GM12878 (cell line): Measurements from ENCODE around the gene FN3K. TPM values are rescaled to one million over a fixed set of nuclear protein-coding genes. Genes with fewer than 3 reads are reported as not detected.

Experiments used
- ATAC-seq: fragments of 200-7000 bp; cut with Tn5 transposase; 3 replicates; pipeline ENCODE4 v1.9.1; 2020; ENCODE audit warnings: mild to moderate bottlenecking, moderate library complexity
- BruUV-seq: library from RNA; stranded (reverse); fragments of 400-500 nt; replicated peaks from 2 replicates; lab custom pipeline; 2021; lab: Mats Ljungman, UMichigan
- CTCF ChIA-PET: fragments of 300-600 bp; sonication (Branson Sonifier 250); formaldehyde crosslinking; extraction: SDS; loops from one replicate; lab custom pipeline; 2021; ENCODE audit warnings: inconsistent platforms; lab: Yijun Ruan, JAX
- POLR2A ChIA-PET: fragments of 350-600 bp; formaldehyde crosslinking; extraction: SDS; loops from one replicate; lab custom pipeline; 2021; ENCODE audit warnings: inconsistent platforms; lab: Charles Lee
- RAD21 ChIA-PET: fragments of 300-600 bp; sonication (Branson Sonifier 250); formaldehyde crosslinking; loops from one replicate; lab custom pipeline; 2023; ENCODE audit warnings: antibody characterized with exemption; ENCODE audit not compliant: unreplicated experiment; lab: Charles Lee
- SMC1A ChIA-PET: fragments of 300-600 bp; sonication (Branson Sonifier 250); formaldehyde crosslinking; loops from one replicate; lab custom pipeline; 2023; ENCODE audit not compliant: unreplicated experiment, uncharacterized antibody; lab: Charles Lee
- DNase-seq: peaks from one replicate; pipeline ENCODE4 v3.0.0-alpha.2; 2011; ENCODE audit warnings: low read depth, low spot score
- FAIRE-seq: peaks from 3 replicates; lab custom pipeline; 2011; peaks lifted over from hg19 to GRCh38; lab: Jason Lieb, UNC
- H2AFZ ChIP-seq: 2 replicates; pipeline ENCODE4 v1.6.0; 2011; ENCODE audit warnings: low read depth, low read length, control low read depth; ENCODE audit not compliant: control insufficient read depth
- H3K27ac ChIP-seq: 2 replicates; pipeline ENCODE4 v1.5.1; 2011; ENCODE audit warnings: control low read depth; ENCODE audit not compliant: control insufficient read depth, insufficient read depth
- H3K27me3 ChIP-seq, 2 experiments: replicated peaks in 1 of 2; 2 replicates each; pipeline versions ENCODE4 v1.6.0 to v1.6.1; 2011; ENCODE audit warnings: low read length in 1 of 2; ENCODE audit not compliant: control insufficient read depth in 2 of 2, insufficient read depth in 2 of 2
- H3K36me3 ChIP-seq, 2 experiments: 2 replicates each; pipeline ENCODE4 v1.5.1; 2011; ENCODE audit warnings: low read length in 1 of 2; ENCODE audit not compliant: control insufficient read depth in 2 of 2, insufficient read depth in 2 of 2
- H3K4me1 ChIP-seq: 2 replicates; pipeline ENCODE4 v1.6.1; 2011; ENCODE audit warnings: mild to moderate bottlenecking, low read length, moderate library complexity, mixed read lengths; ENCODE audit not compliant: control insufficient read depth, insufficient read depth
- H3K4me2 ChIP-seq: 2 replicates; pipeline ENCODE4 v1.6.0; 2011; ENCODE audit warnings: control low read depth; ENCODE audit not compliant: control insufficient read depth, insufficient read depth
- H3K4me3 ChIP-seq: fragments of 200-600 bp; sonication (generic); 2 replicates; pipeline ENCODE4 v1.5.1; 2016
- H3K79me2 ChIP-seq: 2 replicates; pipeline ENCODE4 v1.6.0; 2011; ENCODE audit warnings: low read length; ENCODE audit not compliant: control insufficient read depth, insufficient read depth
- H3K9ac ChIP-seq: 2 replicates; pipeline ENCODE4 v1.8.0; 2011; ENCODE audit warnings: low read length, control low read depth, mixed read lengths; ENCODE audit not compliant: control insufficient read depth, insufficient read depth
- H3K9me3 ChIP-seq: replicated peaks from 3 replicates; pipeline ENCODE4 v1.5.1; 2011; ENCODE audit warnings: mild to moderate bottlenecking, low read length; ENCODE audit not compliant: control insufficient read depth, insufficient read depth
- H4K20me1 ChIP-seq: 2 replicates; pipeline ENCODE4 v1.6.0; 2011; ENCODE audit not compliant: control insufficient read depth, insufficient read depth
- CHD2 ChIP-seq: IDR thresholded peaks from 2 replicates; pipeline ENCODE4 v1.6.1; 2011; ENCODE audit warnings: low read depth, low read length, improper control_type of control experiment, borderline replicate concordance
- MLLT1 ChIP-seq: fragments of 450-650 bp; IDR thresholded peaks from 2 replicates; pipeline ENCODE4 v1.6.1; 2016; ENCODE audit warnings: mild to moderate bottlenecking
- NR2C1 ChIP-seq: fragments of 450-650 bp; IDR thresholded peaks from 2 replicates; pipeline ENCODE4 v1.6.1; 2017; ENCODE audit warnings: antibody characterized with exemption, mild to moderate bottlenecking, moderate library complexity
- PRDM15 ChIP-seq: fragments of 450-650 bp; formaldehyde crosslinking; IDR thresholded peaks from 2 replicates; pipeline ENCODE4 v1.4.0; 2020; ENCODE audit warnings: mild to moderate bottlenecking, moderate library complexity
- RAD51 ChIP-seq: fragments of 450-650 bp; IDR thresholded peaks from 2 replicates; pipeline ENCODE4 v1.6.1; 2016; ENCODE audit warnings: moderate library complexity, mild to moderate bottlenecking, inconsistent platforms
- ZNF217 ChIP-seq: fragments of 450-650 bp; IDR thresholded peaks from 2 replicates; pipeline ENCODE4 v1.6.1; 2017; ENCODE audit warnings: antibody characterized with exemption, mild to moderate bottlenecking
- ZZZ3 ChIP-seq: IDR thresholded peaks from 2 replicates; pipeline ENCODE4 v1.6.1; 2011; ENCODE audit warnings: low read depth; ENCODE audit not compliant: control insufficient read depth, insufficient read length
- WGBS: methylation state at CpG from one replicate; pipeline ENCODE4 v1.1.6; 2016; ENCODE audit warnings: low lambda C conversion rate; ENCODE audit not compliant: insufficient replicate concordance, insufficient coverage; ENCODE audit errors: missing lambda C conversion rate; 5-methylcytosine and 5-hydroxymethylcytosine counted together
- in situ Hi-C: fragments of 300-500 bp; cut with MboI; formaldehyde crosslinking; loops from 9 replicates; pipeline ENCODE4 v1.14.3; 2018; ENCODE audit warnings: mixed read lengths
- intact Hi-C: fragments of 100-400 bp; cut with micrococcal nuclease; formaldehyde crosslinking; loops from one replicate; pipeline ENCODE4 v1.14.2; 2022; ENCODE audit not compliant: unreplicated experiment
- polyA plus RNA-seq, 11 experiments: library from polyadenylated mRNA; depleted of rRNA in 4 of 11; unstranded in 6 of 11; stranded (reverse) in 5 of 11; fragments of >200 nt; fragmentation: Nextera tagmentation in 4 of 11; fragmentation: Illumina TruSeq in 1 of 11; extraction: Ambion mirVana in 4 of 11; extraction: Trizol in 1 of 11; gene quantifications; 1 replicate in 1 of 11; 2 replicates in 10 of 11; pipeline versions ENCODE4 v1.2.1 to v1.2.3, GENCODE V29; 2011 to 2016; ENCODE audit warnings: inconsistent platforms in 2 of 11, missing spikeins in 2 of 11, low read depth in 1 of 11
- total RNA-seq, 4 experiments: library from RNA; depleted of rRNA in 3 of 4; stranded (reverse); fragments of >200 nt in 3 of 4; fragmentation: Illumina TruSeq in 1 of 4; extraction: Trizol in 1 of 4; gene quantifications; 2 replicates each; pipeline versions ENCODE4 v1.2.1 to v1.2.3, GENCODE V29; 2013 to 2021

Gene FN3K
- total and polyA plus RNA-seq, 10 of the 15 experiments (the other 5 are each of a cell fraction or from before 2014, with no cell fraction given) = 0.08 to 0.51 (median 0.17) TPM; not detected in 7

GRCh38 chr17:82779541-82779940, 44.1 kb downstream of the FN3K start (continued):
- no peak for TF ChIP-seq PRDM15 (CRISPR knock-in tag)

- no peak for TF ChIP-seq NR2C1
- no peak for TF ChIP-seq RAD51
- TF ChIP-seq ZZZ3 = no peak
- TF ChIP-seq CHD2 = no peak
- TF ChIP-seq ZNF217 = no peak
- TF ChIP-seq MLLT1 = no peak
- WGBS = 77% methylated on average over 12 of the region's 12 CpGs
- POLR2A ChIA-PET = interaction anchor here (0.6 to 0.7 kb wide), 2 partner anchors 140 to 409 kb away, joined by 4 read pairs; no protein-coding TSS in a partner anchor
- in situ Hi-C loops = loop anchor here (5.0 kb wide), 1 partner anchor 147 kb away; no protein-coding TSS in a partner anchor
- Histone ChIP-seq H4K20me1 (no peaks in the 10 kb centered on the region; the same call in 1 of the 2 replicates), H3K27me3 (no peaks in the 10 kb centered on the region), H3K4me2 (no peak overlapping the region), H3K4me1 (peaks cover 12% of the 10 kb centered on the region), H3K9ac (no peak overlapping the region), H3K36me3 (peaks cover 4 to 13% of the 10 kb centered on the region in 2 experiments; a peak in 3 of 4 replicates), H3K79me2 (no peaks in the 10 kb centered on the region), H2AFZ (no peak overlapping the region), H3K4me3 (no peak overlapping the region), H3K27ac (no peak overlapping the region), H3K9me3 (no peaks in the 10 kb centered on the region)
- ATAC-seq (no peak), DNase-seq (no peak), FAIRE-seq (no peak)
- intact Hi-C loops = loop anchor here (10.0 kb wide), 1 partner anchor 85 kb away; no protein-coding TSS in a partner anchor
- BruUV-seq = no TSS peak
- SMC1A ChIA-PET = interaction anchor here (1.1 to 3.5 kb wide), 2 partner anchors 84 to 134 kb away, joined by 3 to 18 read pairs; no protein-coding TSS in a partner anchor
- RAD21 ChIA-PET = interaction anchor here (0.6 to 2.7 kb wide), 5 partner anchors 63 to 134 kb away, joined by 3 to 24 read pairs (median 5); no protein-coding TSS in a partner anchor
- CTCF ChIA-PET = interaction anchor here (0.6 to 2.4 kb wide), 8 partner anchors 15 to 420 kb away, joined by 3 to 13 read pairs (median 4); no protein-coding TSS in a partner anchor
Measured at GRCh38 chr17:82780195-82780594, 44.8 kb downstream of the FN3K start.
